PC-9 (cell line): ENCODE data around the gene CLCN5. TPM values are rescaled to one million over a fixed set of nuclear protein-coding genes. Genes with fewer than 3 reads are reported as not detected.

ENCODE experiments used
- BruUV-seq: library from RNA; stranded (reverse); fragments of 400-500 nt; replicated peaks from 2 replicates; lab custom pipeline; 2021; lab: Mats Ljungman, UMichigan
- CTCF ChIA-PET: fragments of 300-600 bp; sonication (Branson Sonifier 250); formaldehyde crosslinking; loops from one replicate; lab custom pipeline; 2022; ENCODE audit warnings: antibody characterized with exemption; lab: Charles Lee
- POLR2A ChIA-PET: fragments of 300-600 bp; sonication (Branson Sonifier 250); formaldehyde crosslinking; loops from one replicate; lab custom pipeline; 2022; ENCODE audit warnings: antibody characterized with exemption; ENCODE audit not compliant: unreplicated experiment; lab: Charles Lee
- DNase-seq, 2 experiments: peaks; one replicate each; pipeline versions ENCODE4 v3.0.0 to v3.0.0-alpha.2; 2015 to 2022; ENCODE audit warnings: mixed read lengths in 1 of 2
- H2AFZ ChIP-seq: fragments of 200-600 bp; sonication (generic); 2 replicates; pipeline ENCODE4 v1.8.1; 2017; ENCODE audit warnings: antibody characterized with exemption
- H3F3A ChIP-seq: fragments of 200-600 bp; sonication (generic); 2 replicates; pipeline ENCODE4 v1.8.1; 2017; ENCODE audit warnings: antibody characterized with exemption, mild to moderate bottlenecking, low read depth; ENCODE audit not compliant: insufficient read depth
- H3K27ac ChIP-seq: fragments of 200-600 bp; sonication (generic); 2 replicates; pipeline ENCODE4 v1.6.1; 2016; ENCODE audit warnings: mixed run types
- H3K27me3 ChIP-seq: fragments of 200-600 bp; sonication (generic); 2 replicates; pipeline ENCODE4 v1.6.1; 2016; ENCODE audit warnings: low read depth, mixed run types; ENCODE audit not compliant: insufficient read depth
- H3K36me3 ChIP-seq: fragments of 200-600 bp; sonication (generic); 2 replicates; pipeline ENCODE4 v1.6.1; 2016; ENCODE audit warnings: low read depth, mixed run types
- H3K4me1 ChIP-seq: fragments of 200-600 bp; sonication (generic); replicated peaks from 2 replicates; pipeline ENCODE4 v1.6.1; 2016; ENCODE audit warnings: mixed run types; ENCODE audit not compliant: insufficient read depth
- H3K4me2 ChIP-seq: fragments of 200-600 bp; sonication (generic); 2 replicates; pipeline ENCODE4 v1.6.1; 2017; ENCODE audit warnings: mixed run types
- H3K4me3 ChIP-seq: fragments of 200-600 bp; sonication (generic); 2 replicates; pipeline ENCODE4 v1.6.1; 2016; ENCODE audit warnings: mixed run types
- H3K79me2 ChIP-seq: fragments of 200-600 bp; sonication (generic); 2 replicates; pipeline ENCODE4 v1.6.1; 2017; ENCODE audit warnings: low read depth, mixed run types
- H3K9me2 ChIP-seq: fragments of 200-600 bp; sonication (generic); 2 replicates; pipeline ENCODE4 v1.8.1; 2017; ENCODE audit warnings: mild to moderate bottlenecking; ENCODE audit not compliant: insufficient read depth
- H3K9me3 ChIP-seq: fragments of 200-600 bp; sonication (generic); 2 replicates; pipeline ENCODE4 v1.8.1; 2016; ENCODE audit warnings: low read depth; ENCODE audit not compliant: insufficient read depth
- H4K20me1 ChIP-seq: fragments of 200-600 bp; sonication (generic); 2 replicates; pipeline ENCODE4 v1.8.1; 2017; ENCODE audit not compliant: insufficient read depth
- CTCF ChIP-seq: fragments of 200-600 bp; sonication (generic); conservative IDR thresholded peaks from 2 replicates; pipeline ENCODE4 v1.6.1; 2017; ENCODE audit warnings: mixed run types, antibody characterized with exemption, mild to moderate bottlenecking, moderate library complexity
- EZH2 ChIP-seq: fragments of 200-600 bp; sonication (generic); IDR thresholded peaks from 2 replicates; pipeline ENCODE4 v1.8.0; 2017; ENCODE audit warnings: antibody characterized with exemption, low read depth
- intact Hi-C: fragments of 100-400 bp; cut with micrococcal nuclease; formaldehyde crosslinking; loops from one replicate; pipeline ENCODE4 v1.10.0; 2022; ENCODE audit not compliant: unreplicated experiment
- total RNA-seq: library from RNA; stranded (reverse); gene quantifications from 2 replicates; pipeline ENCODE4 v1.2.3, GENCODE V29; 2021

Gene CLCN5
- total RNA-seq, 1 experiment from 2014 or later = 0.94 TPM

- TF ChIP-seq EZH2 = no peak
- no peak for TF ChIP-seq CTCF
Measured at GRCh38 chrX:50111742-50112141, 189.3 kb downstream of the CLCN5 start.

GRCh38 chrX:50114113-50114512 lies 191.7 kb downstream of the CLCN5 start:
- intact Hi-C loops = no loop called here
- BruUV-seq = no TSS peak
- Histone ChIP-seq H3K4me1 (no peaks in the 10 kb centered on the region), H3K4me3 (no peak overlapping the region), H4K20me1 (no peaks in the 10 kb centered on the region), H3K36me3 (no peaks in the 10 kb centered on the region), H3K27me3 (no peaks in the 10 kb centered on the region), H3K79me2 (no peaks in the 10 kb centered on the region), H3K9me3 (no peaks in the 10 kb centered on the region), H3K27ac (no peak overlapping the region), H3K4me2 (no peak overlapping the region), H2AFZ (no peak overlapping the region), H3F3A (no peaks in the 10 kb centered on the region), H3K9me2 (no peaks in the 10 kb centered on the region)
- CTCF ChIA-PET = no interaction called here
- POLR2A ChIA-PET = no interaction called here
- DNase-seq = no peak
- TF ChIP-seq CTCF (no peak), EZH2 (no peak)

More at GRCh38 chrX:50111742-50112141, 189.3 kb downstream of the CLCN5 start:
- Histone ChIP-seq H3K4me1 (no peaks in the 10 kb centered on the region), H3K4me3 (no peak overlapping the region), H3K4me2 (no peak overlapping the region), H3K9me2 (no peaks in the 10 kb centered on the region), H3K79me2 (no peaks in the 10 kb centered on the region), H3K27me3 (no peaks in the 10 kb centered on the region), H3F3A (no peaks in the 10 kb centered on the region), H3K27ac (no peak overlapping the region), H2AFZ (no peak overlapping the region), H3K9me3 (no peaks in the 10 kb centered on the region), H3K36me3 (no peaks in the 10 kb centered on the region), H4K20me1 (no peaks in the 10 kb centered on the region)
- POLR2A ChIA-PET = no interaction called here
- BruUV-seq = no TSS peak
- DNase-seq = no peak
- intact Hi-C loops = no loop called here
- CTCF ChIA-PET = no interaction called here

GRCh38 chrX:50115973-50116372 lies 193.6 kb downstream of the CLCN5 start:
- no peak for DNase-seq
- no peaks in the 10 kb centered on the region for H4K20me1 ChIP-seq
- TF ChIP-seq EZH2 (no peak), CTCF (no peak)
- intact Hi-C loops = no loop called here
- no peaks in the 10 kb centered on the region for H3K27me3 ChIP-seq
- no peaks in the 10 kb centered on the region for H3K79me2 ChIP-seq
- H3K9me2 ChIP-seq = no peaks in the 10 kb centered on the region
- no peaks in the 10 kb centered on the region for H3K36me3 ChIP-seq
- no peak overlapping the region for H3K4me3 ChIP-seq
- no peaks in the 10 kb centered on the region for H3F3A ChIP-seq
- H3K27ac ChIP-seq = no peak overlapping the region
- POLR2A ChIA-PET = no interaction called here
- H3K4me2 ChIP-seq = no peak overlapping the region
- no peak overlapping the region for H2AFZ ChIP-seq
- BruUV-seq = no TSS peak
- H3K9me3 ChIP-seq = no peaks in the 10 kb centered on the region
- H3K4me1 ChIP-seq = no peaks in the 10 kb centered on the region
- CTCF ChIA-PET = no interaction called here
